Measurements from ENCODE around the gene HLCS. TPM values are rescaled to one million over a fixed set of nuclear protein-coding genes. Genes with fewer than 3 reads are reported as not detected.
"Not testable (repeated sequence)": the region's sequence is repeated elsewhere in the genome, so short reads cannot be mapped to it uniquely, and the experiment has no call there.

Gene HLCS
- total and polyA plus RNA-seq, 2 experiments from 2014 or later: 12.4 to 20.1 TPM

DNA sequence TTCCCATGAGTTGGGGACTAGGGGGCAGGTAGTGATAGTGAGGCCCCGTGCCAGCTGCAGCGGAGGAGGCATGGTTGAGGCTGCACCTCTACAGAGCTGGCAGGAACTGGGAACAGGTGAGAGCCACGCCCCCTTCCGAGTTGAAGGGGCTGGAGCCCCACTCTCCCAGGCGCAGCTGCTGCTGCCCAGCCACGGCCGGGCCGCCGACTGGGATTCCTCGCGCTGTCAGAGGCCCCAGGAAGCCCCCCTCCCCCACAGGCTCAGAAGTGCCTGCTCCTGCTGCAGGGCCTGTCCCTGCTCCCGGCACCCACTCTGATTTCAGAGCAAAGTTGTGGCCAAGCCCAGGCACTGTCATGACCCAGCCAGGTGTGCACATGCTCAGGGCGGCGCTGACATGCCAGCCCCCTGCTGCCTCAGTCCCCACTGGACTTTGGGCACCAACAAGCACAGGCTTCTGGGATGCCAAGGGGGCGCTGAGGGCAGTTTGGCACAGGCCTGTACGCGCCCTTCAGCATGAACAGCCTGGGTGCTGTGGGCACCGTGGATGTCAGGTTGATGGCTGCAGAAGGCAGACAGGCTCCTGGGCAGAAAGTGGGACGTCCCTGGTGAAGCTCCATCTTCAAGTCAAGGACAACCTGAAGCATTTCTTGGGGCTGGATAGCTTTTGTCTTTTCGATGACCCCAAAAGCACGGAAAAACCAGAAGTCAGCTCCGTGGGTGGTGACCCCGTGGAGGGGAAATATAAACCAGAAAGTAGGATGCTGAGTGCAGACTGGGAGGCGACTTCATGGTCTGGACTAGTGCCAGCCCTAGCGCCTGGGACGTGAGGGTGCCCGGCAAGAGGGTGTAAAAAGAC is 146.1 kb downstream of the HLCS start:
- DNase-seq (ENCODE audit: low read depth in 1 of 2, low spot score in 1 of 2): peak in 1 of 2 donors; percentile 65
- no peak overlapping the region for H3K27ac ChIP-seq

DNA sequence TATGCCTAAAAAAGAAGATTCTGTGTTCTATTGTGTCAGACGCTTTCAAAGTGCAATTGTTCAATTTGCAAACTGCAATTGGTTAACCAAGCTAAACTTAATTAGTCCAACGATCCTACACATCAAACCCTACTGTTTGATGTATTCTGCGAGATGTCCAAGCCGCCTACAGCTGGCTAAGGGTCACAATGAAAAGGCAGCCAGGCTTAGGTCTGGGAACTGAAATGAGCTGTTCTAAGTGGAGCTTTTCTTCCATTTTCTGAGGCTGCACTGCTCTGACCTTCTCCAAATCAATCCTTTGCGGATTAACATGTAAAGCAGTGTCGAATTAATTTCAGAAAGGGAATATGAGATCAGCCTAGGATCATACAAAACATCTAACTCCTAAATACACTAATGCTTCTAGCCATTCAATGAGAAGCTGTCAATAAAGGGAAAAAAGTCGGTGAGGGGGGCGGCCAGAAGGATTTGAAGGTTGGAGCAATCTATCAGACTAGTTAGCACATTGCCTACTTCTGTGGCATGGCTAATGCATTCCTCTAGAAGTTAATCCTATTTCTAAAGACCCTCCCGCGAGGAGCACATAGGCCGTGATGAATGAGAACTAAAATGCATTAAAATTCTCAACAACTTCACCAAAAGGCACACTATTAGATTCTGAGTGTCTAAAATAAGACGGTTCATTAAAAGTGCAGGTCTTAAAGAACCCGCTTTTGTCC is 148.6 kb downstream of the HLCS start:
- no peak overlapping the region for H3K27ac ChIP-seq
- peaks cover 6% of the 10 kb centered on the region for H3K4me1 ChIP-seq (ENCODE audit: low read depth)
- DNase-seq (ENCODE audit: low read depth in 1 of 2, low spot score in 1 of 2): no peak
- TF ChIP-seq, protein P1, sequence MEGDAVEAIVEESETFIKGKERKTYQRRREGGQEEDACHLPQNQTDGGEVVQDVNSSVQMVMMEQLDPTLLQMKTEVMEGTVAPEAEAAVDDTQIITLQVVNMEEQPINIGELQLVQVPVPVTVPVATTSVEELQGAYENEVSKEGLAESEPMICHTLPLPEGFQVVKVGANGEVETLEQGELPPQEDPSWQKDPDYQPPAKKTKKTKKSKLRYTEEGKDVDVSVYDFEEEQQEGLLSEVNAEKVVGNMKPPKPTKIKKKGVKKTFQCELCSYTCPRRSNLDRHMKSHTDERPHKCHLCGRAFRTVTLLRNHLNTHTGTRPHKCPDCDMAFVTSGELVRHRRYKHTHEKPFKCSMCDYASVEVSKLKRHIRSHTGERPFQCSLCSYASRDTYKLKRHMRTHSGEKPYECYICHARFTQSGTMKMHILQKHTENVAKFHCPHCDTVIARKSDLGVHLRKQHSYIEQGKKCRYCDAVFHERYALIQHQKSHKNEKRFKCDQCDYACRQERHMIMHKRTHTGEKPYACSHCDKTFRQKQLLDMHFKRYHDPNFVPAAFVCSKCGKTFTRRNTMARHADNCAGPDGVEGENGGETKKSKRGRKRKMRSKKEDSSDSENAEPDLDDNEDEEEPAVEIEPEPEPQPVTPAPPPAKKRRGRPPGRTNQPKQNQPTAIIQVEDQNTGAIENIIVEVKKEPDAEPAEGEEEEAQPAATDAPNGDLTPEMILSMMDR (IDR thresholded peaks at IDR 0.05; ENCODE audit: low read depth, low read length): no peak
- H3K27me3 ChIP-seq: no peaks in the 10 kb centered on the region
- no peaks in the 10 kb centered on the region for H3K36me3 ChIP-seq
- no peak overlapping the region for H3K4me3 ChIP-seq
- H3K9me3 ChIP-seq (ENCODE audit: low read depth): no peaks in the 10 kb centered on the region

More for the DNA sequence above, 146.1 kb downstream of the HLCS start:
- Histone ChIP-seq H3K27me3 (no peaks in the 10 kb centered on the region), H3K9me3 (ENCODE audit: low read depth) (no peaks in the 10 kb centered on the region), H3K4me1 (ENCODE audit: low read depth) (peaks cover 6% of the 10 kb centered on the region), H3K36me3 (no peaks in the 10 kb centered on the region), H3K4me3 (no peak overlapping the region)
- TF ChIP-seq, protein P1 (IDR thresholded peaks at IDR 0.05; ENCODE audit: low read depth, low read length): no peak

DNA sequence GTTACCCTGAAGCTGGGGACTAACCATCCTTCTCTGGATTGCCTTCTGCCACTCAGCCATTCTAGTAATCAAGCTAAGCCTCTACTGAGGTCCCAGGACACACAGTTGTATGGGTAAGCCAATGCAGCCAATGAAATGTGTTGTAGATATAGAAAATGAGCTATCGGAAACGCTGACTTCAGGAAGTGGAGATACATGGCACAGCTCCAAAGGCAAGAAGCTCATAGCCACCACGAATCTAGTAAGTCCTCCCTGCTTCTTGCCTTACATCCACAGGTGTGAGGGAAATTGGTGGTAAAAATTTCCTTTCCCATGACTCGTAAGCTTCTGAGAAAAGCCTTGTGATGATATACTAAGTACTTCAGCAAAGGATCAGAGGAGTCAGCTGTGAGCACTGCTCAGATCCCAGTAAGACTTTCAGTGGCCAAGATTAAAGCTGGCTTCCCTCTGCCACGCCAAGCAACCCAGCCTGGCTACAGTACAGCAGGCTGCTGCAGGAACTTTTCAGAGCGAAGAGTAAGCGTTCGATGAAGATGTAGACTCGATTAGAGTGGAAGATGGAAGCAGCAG is 149.8 kb downstream of the HLCS start:
- Histone ChIP-seq H3K36me3 (no peaks in the 10 kb centered on the region), H3K27me3 (no peaks in the 10 kb centered on the region), H3K27ac (no peak overlapping the region), H3K9me3 (ENCODE audit: low read depth) (no peaks in the 10 kb centered on the region), H3K4me1 (ENCODE audit: low read depth) (peaks cover 6% of the 10 kb centered on the region), H3K4me3 (no peak overlapping the region)
- TF ChIP-seq, protein P1 (IDR thresholded peaks at IDR 0.05; ENCODE audit: low read depth, low read length): no peak
- peak in 1 of 2 donors; percentile 31 for DNase-seq (ENCODE audit: low read depth in 1 of 2, low spot score in 1 of 2)

DNA sequence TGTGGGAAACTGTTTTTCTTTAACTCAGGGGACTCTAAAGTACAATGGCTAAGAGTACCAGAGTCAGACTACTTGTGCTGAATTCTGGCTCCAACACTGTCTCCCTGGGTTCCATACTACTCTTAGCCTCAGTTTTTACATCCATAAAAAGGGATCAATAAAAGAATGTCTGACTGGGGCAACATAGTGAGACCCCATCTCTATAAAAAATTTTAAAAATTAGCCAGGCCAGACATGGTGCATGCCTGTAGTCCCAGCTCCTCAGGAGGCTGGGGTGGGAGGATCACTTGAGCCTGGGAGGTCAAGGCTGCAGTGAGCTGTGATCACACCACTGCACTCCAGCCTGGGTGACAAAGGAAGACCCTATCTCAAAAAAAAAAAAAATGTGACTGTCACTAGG is 150.4 kb downstream of the HLCS start:
- not testable (repeated sequence) for H3K27me3 ChIP-seq; H3K27ac ChIP-seq; H3K36me3 ChIP-seq; H3K4me1 ChIP-seq (ENCODE audit: low read depth); H3K9me3 ChIP-seq (ENCODE audit: low read depth); DNase-seq (ENCODE audit: low read depth in 1 of 2, low spot score in 1 of 2); H3K4me3 ChIP-seq

DNA sequence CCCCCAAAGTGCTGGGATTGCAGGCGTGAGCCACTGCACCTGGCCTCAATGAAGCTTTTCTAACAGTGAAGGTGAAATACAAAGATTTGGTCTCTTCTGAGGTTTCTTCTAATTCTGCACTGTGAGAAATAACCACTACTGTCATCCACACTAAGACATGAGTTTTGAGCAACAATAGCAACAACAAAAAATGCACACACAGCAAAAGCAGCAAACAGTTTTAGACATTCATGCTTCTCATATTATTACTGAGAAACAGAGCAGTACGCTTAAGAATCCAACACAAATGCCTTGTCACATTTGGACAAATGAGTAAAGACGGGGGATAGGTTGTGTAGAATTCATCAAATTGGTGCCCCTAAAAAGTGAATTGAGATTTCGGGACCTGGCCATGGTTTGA is 151.2 kb downstream of the HLCS start:
- Histone ChIP-seq H3K36me3 (no peaks in the 10 kb centered on the region), H3K27ac (no peak overlapping the region), H3K9me3 (ENCODE audit: low read depth) (no peaks in the 10 kb centered on the region), H3K27me3 (no peaks in the 10 kb centered on the region), H3K4me1 (ENCODE audit: low read depth) (peaks cover 3% of the 10 kb centered on the region), H3K4me3 (no peak overlapping the region)
- no peak for DNase-seq (ENCODE audit: low read depth in 1 of 2, low spot score in 1 of 2)
- TF ChIP-seq, protein P1 (IDR thresholded peaks at IDR 0.05; ENCODE audit: low read depth, low read length): no peak
